Posterior vena cava (tissue), 2 donors: ENCODE measurements around the gene LMX1A. TPM values are rescaled to one million over a fixed set of nuclear protein-coding genes. Genes with fewer than 3 reads are reported as not detected.

ENCODE experiments used
- DNase-seq: peaks from one replicate; pipeline ENCODE4 v3.0.0-alpha.2; 2020; ENCODE audit warnings: low spot score
- intact Hi-C, 2 donors: fragments of 100-400 bp; cut with DNase I; formaldehyde crosslinking; loops; one replicate each; pipeline versions ENCODE4 v1.14.1 to v1.14.2; 2022 to 2023
- total RNA-seq, 2 donors: library from RNA; stranded (reverse); fragmentation: NEBNext Ultra II Directional; extraction: Animal tissue kit (Norgen Biotek cat#: 25700); gene quantifications; one replicate each; pipeline ENCODE4 v1.2.1, GENCODE V29; 2021
- donor health status: DM: yes; HTN: yes; CAD: no.
- donor health status: DM: yes; HTN: yes; CAD: no.

Gene LMX1A
- total RNA-seq, 2 donors from 2014 or later = 0.19 to 0.79 TPM

DNA sequence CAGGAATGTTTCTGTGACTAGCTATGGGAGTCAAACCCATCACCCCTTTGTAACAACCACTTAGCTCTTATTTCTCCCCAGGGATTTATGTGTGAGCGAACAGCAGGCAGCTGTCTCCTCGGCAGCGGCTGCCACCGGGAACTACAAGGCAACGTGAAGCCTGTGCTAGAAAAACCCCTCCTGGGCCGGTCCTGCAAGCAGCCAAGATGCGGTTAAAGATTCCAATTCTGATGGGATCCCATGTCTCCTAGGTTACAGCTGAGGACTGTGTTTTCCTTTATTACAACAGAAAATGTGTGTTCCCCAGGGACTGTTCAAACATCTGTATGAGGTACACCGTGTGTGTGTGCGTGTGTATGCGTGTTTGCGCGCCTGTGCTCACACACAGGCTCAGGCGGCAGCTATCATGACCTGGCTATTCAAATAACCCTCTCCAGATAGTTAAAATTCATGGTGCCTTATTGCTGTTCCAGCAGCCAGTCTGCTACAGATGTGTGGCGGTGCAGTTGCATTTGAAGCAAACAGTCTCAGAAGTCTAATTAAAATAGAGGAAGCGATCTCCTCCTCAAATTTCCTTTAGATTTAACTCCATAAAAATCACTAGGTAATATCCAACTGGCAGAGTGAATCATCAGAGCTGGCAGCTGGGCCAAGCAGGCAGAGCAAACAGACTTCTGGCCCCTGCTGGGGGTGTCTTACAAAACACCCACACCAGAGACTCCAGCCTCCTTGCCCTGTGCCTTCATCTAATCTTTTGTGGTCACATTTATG, 68.0 kb downstream of the LMX1A start:
- no peak for DNase-seq
- intact Hi-C loops = loop anchor here in 1 of 2 donors (2.0 kb wide), 1 partner anchor 66 kb away; no protein-coding TSS in a partner anchor

DNA sequence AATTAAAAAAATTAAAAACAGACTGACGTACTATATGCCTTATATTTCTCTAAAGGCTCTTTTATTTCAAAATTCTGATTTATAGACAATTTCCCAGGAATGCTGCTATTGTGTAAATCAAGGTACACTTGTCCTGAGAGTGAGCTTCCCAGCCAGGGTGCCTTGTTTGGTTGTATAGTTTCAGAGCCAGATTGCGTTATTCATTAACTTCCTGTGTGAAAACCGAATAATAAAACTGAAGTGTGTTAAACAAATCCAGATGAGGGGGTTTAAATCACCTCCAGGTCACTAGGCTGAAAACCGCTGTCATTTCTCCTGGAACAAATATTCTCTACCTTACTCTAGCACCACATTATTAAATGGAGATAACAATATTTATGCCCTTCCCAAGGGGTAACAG, 68.7 kb downstream of the LMX1A start:
- no peak for DNase-seq
- intact Hi-C loops = loop anchor here in 1 of 2 donors (2.0 kb wide), 1 partner anchor 65 kb away; no protein-coding TSS in a partner anchor

DNA sequence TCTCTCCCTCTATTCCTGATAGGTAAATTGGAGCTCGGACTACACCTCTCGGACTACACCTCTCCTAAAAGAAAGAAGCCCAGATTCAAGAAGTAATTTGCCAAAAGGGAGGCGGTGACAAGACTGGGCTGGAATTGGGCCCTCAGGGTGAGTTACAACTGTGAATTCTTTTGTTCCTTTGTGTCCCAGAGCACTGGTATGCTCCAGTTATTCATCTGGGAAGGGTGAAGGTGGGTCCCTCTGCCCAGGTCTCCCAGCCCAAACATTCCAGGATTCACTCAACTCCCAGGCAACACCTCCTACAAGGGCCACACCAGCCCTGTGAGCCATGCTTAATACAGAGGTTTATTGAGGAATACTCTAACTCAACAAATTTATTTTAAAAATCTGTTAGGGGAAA, 69.2 kb downstream of the LMX1A start:
- DNase-seq = no peak
- intact Hi-C loops = no loop called here

DNA sequence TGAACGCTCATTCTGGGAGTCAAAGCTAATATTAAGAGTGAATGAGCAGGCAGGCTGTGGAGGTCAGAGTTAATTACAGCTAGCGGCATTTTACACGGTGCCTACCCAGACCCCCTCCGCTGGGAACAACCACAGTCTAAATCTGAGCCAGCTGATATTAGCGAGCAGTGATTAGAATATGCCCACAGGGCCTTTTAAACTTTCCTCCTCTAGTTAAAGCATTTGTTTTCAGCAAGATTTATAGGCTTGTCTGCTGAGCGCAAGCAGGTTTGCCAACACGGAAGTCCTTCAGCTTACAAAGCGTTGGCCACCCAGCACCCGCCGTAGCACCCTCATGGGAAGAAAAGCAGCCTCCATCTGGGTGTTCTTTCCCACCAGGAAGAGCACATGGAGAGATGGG, 72.1 kb downstream of the LMX1A start:
- intact Hi-C loops = no loop called here
- DNase-seq = no peak

DNA sequence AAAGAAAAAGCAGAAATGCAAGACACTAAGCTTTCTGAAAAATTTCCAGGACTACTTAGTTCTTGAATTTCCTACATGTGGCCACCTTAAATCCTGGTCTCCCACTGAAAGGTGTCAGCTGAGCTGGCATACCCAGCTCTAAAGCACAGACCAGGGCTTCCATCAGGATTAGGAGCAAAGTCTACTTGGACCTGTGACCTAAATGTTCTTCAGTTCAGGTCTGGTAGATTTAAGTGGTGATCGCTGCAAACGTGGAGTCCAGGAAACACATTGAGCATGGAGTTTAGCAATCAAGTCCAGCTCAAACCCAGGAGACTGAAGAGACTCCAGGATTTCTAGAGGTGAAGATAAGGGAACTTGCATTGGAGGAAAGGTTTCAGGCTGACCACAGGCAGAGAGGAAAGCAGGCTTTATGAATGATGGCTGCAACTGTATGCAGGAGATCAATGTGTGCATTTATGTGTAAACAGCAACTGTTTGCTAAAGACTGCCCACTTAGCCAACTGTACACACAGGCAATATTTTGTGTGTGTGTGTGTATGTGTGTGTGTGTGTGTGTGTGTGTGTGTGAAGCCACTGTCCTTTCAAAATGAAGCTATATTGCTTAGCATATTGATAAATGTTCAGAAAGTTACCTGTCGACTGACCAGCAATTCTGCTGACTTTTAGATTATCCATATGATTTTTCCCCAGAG, 75.2 kb downstream of the LMX1A start:
- DNase-seq = no peak
- intact Hi-C loops = no loop called here

DNA sequence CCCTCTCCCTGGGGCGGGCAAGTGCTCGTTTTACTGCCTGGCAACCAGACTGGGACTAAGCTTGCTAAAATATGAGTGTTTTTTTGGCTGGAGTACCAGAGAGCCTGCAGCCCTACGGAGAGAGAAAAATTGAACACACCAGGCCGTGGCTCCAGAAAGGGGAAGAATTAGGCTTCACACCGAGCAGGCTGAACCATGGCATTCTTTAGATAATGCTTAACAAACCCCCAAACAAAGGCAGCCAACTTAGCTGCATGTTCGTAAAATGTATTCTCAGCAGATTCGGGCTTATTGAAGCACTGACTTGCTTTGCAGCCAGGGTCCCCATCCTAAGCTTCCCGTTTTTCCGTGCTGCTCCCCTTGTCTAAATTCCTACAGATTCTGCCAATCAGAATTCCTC, 76.6 kb downstream of the LMX1A start:
- DNase-seq = no peak
- intact Hi-C loops = no loop called here

DNA sequence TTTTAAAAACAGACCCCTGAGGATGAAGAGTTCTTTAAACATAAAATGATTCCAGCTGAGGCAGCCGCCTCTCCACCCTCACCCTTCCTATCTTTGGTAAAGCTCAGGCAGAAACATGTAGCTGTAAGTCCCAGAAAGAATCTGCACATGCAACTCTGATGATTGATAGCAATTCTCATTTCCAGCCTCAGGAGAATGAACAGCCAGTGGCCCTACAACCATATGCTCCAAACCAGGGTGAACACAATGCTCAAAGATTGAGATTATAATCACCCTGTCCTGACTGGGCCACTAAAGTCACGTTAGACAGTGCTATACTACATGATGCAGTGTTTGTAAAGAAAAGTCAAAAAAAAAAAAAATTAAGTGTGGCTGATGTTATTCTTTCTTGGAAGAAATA, 80.2 kb downstream of the LMX1A start:
- intact Hi-C loops = no loop called here
- DNase-seq = no peak

DNA sequence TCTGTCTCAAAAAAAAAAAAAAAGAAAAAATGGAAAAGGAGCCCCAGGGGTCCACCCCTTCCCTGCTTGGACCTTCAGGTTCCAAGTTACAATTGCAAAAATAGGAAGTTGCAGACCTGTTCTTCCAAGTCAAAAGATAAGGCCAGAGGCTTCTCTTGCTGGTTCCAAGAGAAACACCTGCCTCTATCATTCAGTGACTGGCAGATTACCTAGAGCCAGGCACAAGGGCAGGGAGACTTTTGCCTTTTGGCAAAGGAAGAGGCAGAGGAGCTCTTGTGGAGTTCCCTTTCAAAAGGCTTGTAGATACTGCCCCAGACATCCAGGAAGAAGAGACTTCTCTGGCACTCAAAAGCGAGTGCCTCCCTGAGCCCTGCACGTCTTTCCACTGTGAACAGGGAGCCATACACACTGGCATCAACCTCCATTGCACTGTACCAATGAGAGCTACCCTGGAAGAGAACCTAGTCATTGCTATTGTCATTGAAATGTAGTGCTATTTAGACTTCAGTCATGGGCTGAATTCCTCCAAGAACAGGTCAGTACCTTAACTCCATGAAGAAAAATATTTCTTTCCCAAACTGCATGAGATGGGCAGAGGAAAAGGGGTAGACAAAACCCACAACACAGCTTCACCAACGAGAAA, 91.2 kb downstream of the LMX1A start:
- intact Hi-C loops = no loop called here
- DNase-seq = no peak

DNA sequence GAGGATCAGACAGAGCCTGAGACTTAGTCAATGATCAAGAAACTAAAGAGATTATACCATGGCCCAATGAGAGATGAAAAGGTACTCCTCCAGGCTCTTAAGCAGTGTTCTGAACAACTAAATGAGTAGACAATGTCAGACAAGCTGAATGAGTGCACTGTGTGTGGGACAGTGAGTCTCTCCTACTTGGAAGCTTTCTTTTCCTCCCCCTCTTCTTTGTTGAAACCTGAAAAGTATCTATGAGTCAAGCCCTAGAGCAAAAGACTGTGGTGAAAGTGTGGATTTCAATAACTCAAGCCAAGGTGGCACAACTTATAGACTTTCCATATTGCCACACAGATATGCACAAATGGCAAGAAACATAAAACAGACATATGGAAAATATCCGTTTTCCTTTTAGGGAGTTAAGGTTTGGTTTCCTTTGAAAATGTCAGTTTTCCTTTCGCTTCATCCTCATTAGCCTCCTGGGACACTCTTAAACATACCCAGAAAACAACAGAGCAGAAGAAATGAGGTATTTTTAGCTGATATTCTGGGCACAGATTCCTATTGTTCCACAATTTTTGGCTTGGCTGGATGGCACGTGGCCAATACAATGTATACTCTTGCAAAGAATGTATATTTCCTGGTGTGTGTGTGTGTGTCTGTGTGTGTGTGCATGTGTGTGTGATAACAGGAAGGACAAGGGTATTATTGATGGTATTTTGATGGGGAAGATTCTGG, 96.6 kb downstream of the LMX1A start:
- DNase-seq = no peak
- intact Hi-C loops = no loop called here

DNA sequence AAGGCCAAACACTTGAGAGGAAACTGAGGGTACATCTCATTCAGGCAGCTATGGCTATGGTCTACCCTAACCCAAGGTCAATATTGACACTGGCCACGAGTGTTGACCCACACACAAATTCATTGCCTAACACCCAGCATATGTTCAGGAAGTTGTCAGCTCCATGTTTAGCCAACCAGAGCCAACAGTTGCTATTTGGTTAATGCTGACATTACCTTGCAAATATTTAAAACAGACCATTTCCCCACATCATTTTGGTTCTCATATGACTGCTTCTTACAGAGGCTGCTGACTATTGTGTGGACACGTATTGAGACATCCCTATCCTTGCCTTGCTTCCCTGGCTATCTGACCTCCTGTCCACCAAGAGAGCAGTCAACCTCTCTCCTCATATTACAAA, 97.3 kb downstream of the LMX1A start:
- DNase-seq = no peak
- intact Hi-C loops = no loop called here

DNA sequence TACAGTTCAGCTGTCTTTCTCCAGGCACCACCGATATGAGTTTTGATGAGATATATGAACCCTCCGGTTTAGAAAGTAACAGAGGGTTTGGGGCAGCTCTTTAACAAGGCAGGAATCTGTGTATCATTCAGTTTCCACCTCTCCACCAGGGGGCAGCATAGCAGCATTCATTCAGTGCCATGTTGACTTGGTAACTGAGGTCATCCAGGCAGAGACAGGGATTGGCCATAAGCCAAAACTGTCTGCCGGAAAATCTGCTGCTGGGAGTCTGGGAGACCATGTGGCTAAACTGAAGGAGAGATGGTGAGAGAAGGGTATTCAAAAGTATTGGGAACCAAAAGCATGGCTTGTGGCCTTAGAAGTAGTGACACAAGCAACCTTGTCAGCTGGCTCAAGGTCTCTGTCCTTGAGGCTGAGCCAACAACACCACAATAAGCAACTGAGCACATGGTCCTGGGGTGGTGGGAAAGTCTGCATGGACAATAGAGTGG, 98.5 kb downstream of the LMX1A start:
- intact Hi-C loops = no loop called here
- DNase-seq = no peak

DNA sequence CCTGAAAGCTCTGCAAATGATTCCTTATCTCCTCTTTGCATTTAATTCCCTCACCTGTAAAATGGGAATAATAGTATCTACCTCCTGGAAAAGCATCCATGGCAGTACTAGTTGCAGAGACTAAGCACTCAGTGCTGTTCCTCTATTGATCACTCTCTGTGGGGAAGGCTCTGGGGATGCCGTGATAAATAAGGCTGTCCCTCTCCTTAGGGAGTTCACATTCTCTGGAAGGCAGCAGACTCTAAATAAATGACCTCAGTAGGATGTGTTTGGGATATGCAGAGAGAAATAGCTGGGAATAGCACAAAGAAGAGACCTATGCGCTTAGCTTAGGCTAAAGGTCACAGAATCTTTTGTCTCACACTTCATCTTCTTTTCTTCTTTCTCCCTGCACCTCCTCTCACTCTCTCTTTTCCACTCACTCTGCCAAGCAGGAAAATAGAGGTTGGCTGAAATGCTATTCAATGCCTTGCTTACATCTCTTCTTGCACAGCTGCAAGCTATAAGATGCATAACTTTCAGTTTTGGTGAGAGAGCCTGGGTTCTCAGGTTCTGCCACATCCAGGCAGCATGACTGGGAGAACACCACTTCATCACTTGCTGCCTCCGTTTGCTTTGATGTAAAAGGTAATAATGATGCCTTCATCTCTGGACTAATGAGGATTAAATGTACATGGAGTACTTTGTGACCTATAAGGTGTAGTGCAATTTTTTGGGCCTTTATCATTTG, 101.5 kb downstream of the LMX1A start:
- intact Hi-C loops = no loop called here
- no peak for DNase-seq

DNA sequence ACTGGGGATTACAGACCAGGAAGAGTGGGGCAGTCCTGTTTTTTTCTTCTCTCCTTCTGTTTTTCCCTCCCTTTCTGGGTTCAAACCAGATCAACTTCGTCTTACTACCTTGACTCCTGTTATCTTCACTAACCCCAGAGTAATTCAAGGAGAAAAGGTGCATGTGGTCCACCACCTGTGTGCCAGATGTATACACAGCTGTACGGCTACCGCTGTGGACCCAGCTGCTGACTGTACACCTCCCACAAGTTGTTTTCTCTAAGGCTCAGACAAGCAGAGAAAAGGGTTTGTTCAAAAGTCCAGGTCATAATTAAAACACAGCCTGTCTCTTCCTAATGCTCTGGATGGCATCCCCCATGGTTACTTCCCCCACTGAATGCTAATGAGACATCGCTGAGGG, 102.1 kb downstream of the LMX1A start:
- DNase-seq = no peak
- intact Hi-C loops = no loop called here

DNA sequence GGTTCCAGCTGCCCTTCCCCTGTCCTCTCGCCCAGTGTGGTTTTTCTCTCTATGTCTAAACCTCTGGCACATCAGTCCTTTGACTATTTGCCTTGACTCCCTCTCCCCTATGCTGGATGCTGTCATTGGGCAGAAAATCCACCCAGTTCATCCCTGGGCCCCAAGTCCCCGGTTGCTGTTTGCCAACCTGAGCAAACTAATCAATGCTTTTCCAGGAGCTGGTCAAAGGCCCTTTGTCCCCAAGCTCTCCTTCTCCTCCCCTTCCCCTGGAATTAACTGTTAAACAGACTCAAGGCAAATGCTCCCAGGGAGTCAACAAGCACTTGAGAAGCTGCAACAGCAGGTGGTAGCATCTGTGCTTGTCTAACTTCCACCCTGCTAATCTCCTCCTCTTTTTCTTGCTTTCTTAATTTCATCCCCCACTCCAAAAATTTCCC, 102.7 kb downstream of the LMX1A start:
- DNase-seq = no peak
- intact Hi-C loops = no loop called here

DNA sequence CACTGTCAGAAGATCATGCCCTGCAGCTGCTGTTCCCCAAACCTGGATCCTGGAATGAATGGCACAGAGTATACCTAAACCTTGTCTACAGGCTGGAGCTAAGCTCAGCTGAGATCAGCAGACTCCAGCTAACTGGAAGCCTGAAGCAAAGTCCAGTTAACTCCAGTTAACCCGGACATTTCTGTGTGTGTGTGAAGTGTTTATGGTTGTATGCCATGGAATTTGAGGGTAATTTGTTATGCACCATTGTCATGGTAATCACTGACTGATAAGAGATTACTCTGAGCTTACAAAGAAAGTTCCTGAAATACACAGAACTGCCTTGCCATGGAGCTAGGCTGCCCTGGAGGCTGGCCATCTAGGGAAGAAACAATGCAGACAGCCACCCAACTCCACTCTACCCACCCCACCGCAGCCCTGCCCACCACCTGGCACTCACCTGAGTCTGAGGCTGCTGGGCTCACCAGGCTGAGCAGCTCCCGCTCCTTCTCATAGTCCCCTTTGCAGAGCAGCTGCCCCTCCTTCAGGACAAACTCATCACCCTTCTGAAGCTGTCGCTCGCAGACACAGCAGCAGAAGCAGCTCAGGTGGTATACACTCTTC, 107.4 kb downstream of the LMX1A start:
- intact Hi-C loops = no loop called here
- DNase-seq = no peak

DNA sequence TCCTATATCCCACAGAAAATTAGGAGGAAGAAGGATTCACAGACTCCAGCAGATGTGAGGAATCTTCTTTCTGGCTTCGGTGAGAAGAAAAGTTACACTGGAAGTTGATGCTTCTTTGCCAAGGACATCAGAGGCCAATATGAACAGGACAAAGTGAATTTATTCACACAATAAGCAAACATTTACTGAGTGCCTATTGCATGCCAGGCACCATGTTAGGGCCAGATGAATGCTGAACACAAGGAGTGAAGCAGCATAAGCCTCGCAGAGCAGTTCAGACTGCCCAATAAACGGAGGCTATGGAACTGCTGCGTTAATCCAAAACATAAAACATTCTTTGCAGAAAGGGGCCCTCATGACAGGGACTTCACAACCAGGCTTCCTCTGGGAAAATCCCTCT, 114.6 kb downstream of the LMX1A start:
- DNase-seq = no peak
- intact Hi-C loops = no loop called here

DNA sequence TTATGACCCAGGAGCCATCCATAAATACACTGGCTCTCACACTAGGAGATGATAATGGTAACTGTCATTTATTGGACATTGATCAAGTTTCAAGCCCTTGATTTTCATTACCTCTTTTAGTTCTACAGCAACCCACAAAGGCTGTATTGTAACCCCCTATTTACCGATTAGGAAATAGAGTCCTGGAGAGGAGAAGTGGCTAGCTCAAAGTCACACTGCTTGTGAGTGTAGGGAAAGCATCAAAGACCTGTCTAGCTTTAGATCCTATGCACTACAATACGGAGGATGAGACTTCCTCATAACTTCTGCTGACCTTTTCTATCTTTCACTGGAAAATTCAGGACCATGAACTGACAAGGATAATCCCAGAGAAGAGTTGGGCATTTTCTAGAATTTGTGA, 115.2 kb downstream of the LMX1A start:
- intact Hi-C loops = no loop called here
- no peak for DNase-seq

DNA sequence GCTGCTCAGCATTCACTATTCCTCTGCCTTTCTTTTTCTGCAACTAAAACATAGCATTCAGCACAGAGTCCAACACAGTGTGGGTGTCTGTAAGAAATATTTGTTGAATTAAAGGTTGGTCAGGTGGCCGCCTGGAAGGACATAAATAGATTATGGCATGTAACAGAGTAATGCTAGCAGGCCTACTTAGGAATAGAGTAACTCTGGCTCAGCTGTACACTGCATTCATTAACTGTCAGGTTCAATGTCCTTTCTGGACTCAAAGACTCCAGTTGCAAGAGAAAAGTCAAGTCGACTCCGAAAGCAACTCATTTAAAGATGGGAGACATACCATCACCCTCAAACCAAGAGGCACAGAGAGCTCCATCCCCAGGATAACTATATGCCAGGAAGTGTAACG, 116.0 kb downstream of the LMX1A start:
- intact Hi-C loops = no loop called here
- no peak for DNase-seq

DNA sequence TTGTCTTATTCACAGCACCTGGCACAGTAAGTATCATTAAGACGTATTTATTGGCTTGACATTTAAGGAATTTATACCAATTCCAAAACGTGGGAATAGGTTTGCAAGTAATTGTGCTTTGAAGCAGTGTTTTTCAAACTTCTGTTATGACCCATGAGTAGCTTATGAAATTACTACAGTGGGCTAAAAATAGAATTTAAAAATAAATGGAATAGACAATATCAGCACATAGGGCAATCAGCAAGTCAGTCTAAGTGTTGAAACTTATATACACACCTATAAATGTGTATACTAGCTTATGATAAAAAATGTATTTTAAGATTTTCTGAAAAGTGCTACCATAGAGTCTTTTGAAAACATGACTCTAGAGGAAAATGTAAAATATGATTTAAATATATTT, 116.6 kb downstream of the LMX1A start:
- intact Hi-C loops = no loop called here
- DNase-seq = no peak
